Smooth muscle cell (in vitro differentiated cells): ENCODE data around the gene SNX8. TPM values are rescaled to one million over a fixed set of nuclear protein-coding genes. Genes with fewer than 3 reads are reported as not detected.

Experiments
- DNase-seq: peaks from one replicate; lab custom pipeline; 2025; ENCODE audit not compliant: unreplicated experiment; lab: John Stamatoyannopoulos, UW
- H2AFZ ChIP-seq: fragments of 200-600 bp; sonication (generic); 2 replicates; pipeline ENCODE4 v1.6.0; 2016; ENCODE audit warnings: antibody characterized with exemption, low read depth, mild to moderate bottlenecking
- H3F3A ChIP-seq: fragments of 200-600 bp; sonication (generic); 2 replicates; pipeline ENCODE4 v1.6.0; 2017; ENCODE audit warnings: antibody characterized with exemption, low read depth
- H3K27ac ChIP-seq: fragments of 200-600 bp; sonication (generic); 2 replicates; pipeline ENCODE4 v1.5.1; 2016; ENCODE audit warnings: low read depth, mild to moderate bottlenecking
- H3K27me3 ChIP-seq: fragments of 200-600 bp; sonication (generic); 2 replicates; pipeline ENCODE4 v1.6.1; 2016; ENCODE audit warnings: low read depth, mild to moderate bottlenecking
- H3K36me3 ChIP-seq: fragments of 200-600 bp; sonication (generic); 2 replicates; pipeline ENCODE4 v1.5.1; 2016; ENCODE audit warnings: low read depth
- H3K4me1 ChIP-seq: fragments of 200-600 bp; sonication (generic); 2 replicates; pipeline ENCODE4 v1.5.1; 2016; ENCODE audit warnings: low read depth
- H3K4me2 ChIP-seq: fragments of 200-600 bp; sonication (generic); 2 replicates; pipeline ENCODE4 v1.6.0; 2016; ENCODE audit warnings: mild to moderate bottlenecking
- H3K4me3 ChIP-seq: fragments of 200-600 bp; sonication (generic); 2 replicates; pipeline ENCODE4 v1.5.1; 2016; ENCODE audit warnings: mild to moderate bottlenecking
- H3K79me2 ChIP-seq: fragments of 200-600 bp; sonication (generic); 2 replicates; pipeline ENCODE4 v1.6.0; 2016; ENCODE audit warnings: low read depth, mild to moderate bottlenecking
- H3K9ac ChIP-seq: fragments of 200-600 bp; sonication (generic); 2 replicates; pipeline ENCODE4 v1.6.0; 2016; ENCODE audit warnings: low read depth
- H3K9me3 ChIP-seq: fragments of 200-600 bp; sonication (generic); replicated peaks from 2 replicates; pipeline ENCODE4 v1.5.1; 2016; ENCODE audit warnings: low read depth
- H4K20me1 ChIP-seq: fragments of 200-600 bp; sonication (generic); 2 replicates; pipeline ENCODE4 v1.6.0; 2016; ENCODE audit warnings: low read depth
- WGBS: methylation state at CpG from one replicate; pipeline ENCODE4 v1.1.7; 2016; ENCODE audit warnings: low lambda C conversion rate; 5-methylcytosine and 5-hydroxymethylcytosine counted together
- polyA plus RNA-seq: library from polyadenylated mRNA; unstranded; fragments of >200 nt; fragmentation: Nextera tagmentation; extraction: Ambion mirVana; gene quantifications from 2 replicates; pipeline ENCODE4 v1.2.1, GENCODE V29; 2016
- total RNA-seq: library from RNA; depleted of rRNA; stranded (reverse); fragments of >200 nt; gene quantifications from 2 replicates; pipeline ENCODE4 v1.2.3, GENCODE V29; 2014
- TF ChIP-seq, protein P1 (sequence below): fragments of 200-600 bp; sonication (generic); IDR thresholded peaks from 2 replicates; pipeline ENCODE4 v1.5.1; 2017; ENCODE audit warnings: borderline replicate concordance, mild to moderate bottlenecking, antibody characterized with exemption; ENCODE audit not compliant: insufficient read depth, poor library complexity, severe bottlenecking

The SNX8 gene
- total and polyA plus RNA-seq, 2 experiments from 2014 or later = 46.9 to 49.9 TPM

DNA sequence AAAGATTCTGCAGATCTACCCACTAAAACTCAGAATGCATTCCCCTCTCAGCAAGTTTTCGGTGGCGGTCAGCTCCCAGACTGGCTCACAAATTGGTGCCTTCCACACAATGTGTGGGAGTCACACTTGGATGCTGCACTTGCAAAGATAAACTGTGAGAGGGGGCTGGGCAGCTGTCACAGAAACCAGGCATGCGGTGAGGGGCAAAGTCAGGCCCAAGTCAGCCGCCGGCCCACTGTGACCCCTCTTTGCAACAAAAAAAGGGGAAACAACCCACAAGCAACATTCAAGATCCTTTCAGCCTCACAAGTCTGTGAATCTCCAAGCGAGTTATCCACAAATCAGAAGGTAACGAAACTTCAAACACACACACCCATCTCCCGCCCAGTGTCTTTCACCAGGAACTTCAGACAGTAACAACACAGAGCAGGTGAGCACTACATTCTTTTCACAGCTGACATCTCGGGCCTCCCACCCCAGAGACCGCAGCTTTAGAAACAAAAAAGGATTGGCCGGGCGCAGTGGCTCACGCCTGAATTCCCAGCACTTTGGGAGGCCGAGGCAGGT lies 32.0 kb downstream of the SNX8 start:
- H3K4me2 ChIP-seq = no peak overlapping the region
- peaks cover 4% of the 10 kb centered on the region for H3K79me2 ChIP-seq

DNA sequence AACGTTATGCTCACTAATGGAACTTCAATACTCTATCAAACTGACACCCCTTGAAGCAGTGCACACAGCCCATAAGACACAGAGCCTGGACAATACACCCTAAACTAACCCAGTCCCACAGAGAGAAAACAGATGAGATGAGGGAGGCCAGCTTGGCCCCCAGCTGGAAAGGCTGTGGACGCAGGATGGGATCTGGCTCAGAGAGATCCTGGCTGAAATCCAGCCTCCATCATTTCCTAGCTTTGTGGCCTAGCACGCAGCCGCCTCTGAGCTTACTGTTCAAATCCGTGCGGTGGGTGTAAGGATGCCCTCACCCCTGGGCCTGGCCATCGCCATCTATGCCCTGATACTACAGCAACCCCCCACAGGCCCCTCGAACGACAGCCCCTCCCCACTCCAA lies 32.7 kb downstream of the SNX8 start:
- Histone ChIP-seq H3K4me3 (no peak overlapping the region), H3F3A (no peaks in the 10 kb centered on the region), H3K27me3 (no peaks in the 10 kb centered on the region), H3K4me1 (no peaks in the 10 kb centered on the region), H3K9ac (no peak overlapping the region), H4K20me1 (peaks cover 61% of the 10 kb centered on the region), H3K4me2 (no peak overlapping the region), H3K27ac (peak overlapping the region; percentile 15), H3K36me3 (no peaks in the 10 kb centered on the region), H2AFZ (no peak overlapping the region), H3K79me2 (peaks cover 4% of the 10 kb centered on the region), H3K9me3 (no peaks in the 10 kb centered on the region)
- no peak for DNase-seq
- TF ChIP-seq, protein P1, sequence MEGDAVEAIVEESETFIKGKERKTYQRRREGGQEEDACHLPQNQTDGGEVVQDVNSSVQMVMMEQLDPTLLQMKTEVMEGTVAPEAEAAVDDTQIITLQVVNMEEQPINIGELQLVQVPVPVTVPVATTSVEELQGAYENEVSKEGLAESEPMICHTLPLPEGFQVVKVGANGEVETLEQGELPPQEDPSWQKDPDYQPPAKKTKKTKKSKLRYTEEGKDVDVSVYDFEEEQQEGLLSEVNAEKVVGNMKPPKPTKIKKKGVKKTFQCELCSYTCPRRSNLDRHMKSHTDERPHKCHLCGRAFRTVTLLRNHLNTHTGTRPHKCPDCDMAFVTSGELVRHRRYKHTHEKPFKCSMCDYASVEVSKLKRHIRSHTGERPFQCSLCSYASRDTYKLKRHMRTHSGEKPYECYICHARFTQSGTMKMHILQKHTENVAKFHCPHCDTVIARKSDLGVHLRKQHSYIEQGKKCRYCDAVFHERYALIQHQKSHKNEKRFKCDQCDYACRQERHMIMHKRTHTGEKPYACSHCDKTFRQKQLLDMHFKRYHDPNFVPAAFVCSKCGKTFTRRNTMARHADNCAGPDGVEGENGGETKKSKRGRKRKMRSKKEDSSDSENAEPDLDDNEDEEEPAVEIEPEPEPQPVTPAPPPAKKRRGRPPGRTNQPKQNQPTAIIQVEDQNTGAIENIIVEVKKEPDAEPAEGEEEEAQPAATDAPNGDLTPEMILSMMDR = no peak
- 68% methylated on average over 9 of the region's 9 CpGs for WGBS

More for the DNA sequence above, 32.0 kb downstream of the SNX8 start:
- no peak overlapping the region for H3K27ac ChIP-seq
- no peak for DNase-seq
- no peaks in the 10 kb centered on the region for H3K4me1 ChIP-seq
- no peaks in the 10 kb centered on the region for H3F3A ChIP-seq
- no peaks in the 10 kb centered on the region for H3K36me3 ChIP-seq
- H3K27me3 ChIP-seq = no peaks in the 10 kb centered on the region
- 80% methylated on average over 14 of the region's 14 CpGs for WGBS
- no peaks in the 10 kb centered on the region for H3K9me3 ChIP-seq
- no peak overlapping the region for H2AFZ ChIP-seq
- H4K20me1 ChIP-seq = peaks cover 66% of the 10 kb centered on the region
- no peak overlapping the region for H3K4me3 ChIP-seq
- TF ChIP-seq, protein P1 = no peak
- H3K9ac ChIP-seq = no peak overlapping the region

DNA sequence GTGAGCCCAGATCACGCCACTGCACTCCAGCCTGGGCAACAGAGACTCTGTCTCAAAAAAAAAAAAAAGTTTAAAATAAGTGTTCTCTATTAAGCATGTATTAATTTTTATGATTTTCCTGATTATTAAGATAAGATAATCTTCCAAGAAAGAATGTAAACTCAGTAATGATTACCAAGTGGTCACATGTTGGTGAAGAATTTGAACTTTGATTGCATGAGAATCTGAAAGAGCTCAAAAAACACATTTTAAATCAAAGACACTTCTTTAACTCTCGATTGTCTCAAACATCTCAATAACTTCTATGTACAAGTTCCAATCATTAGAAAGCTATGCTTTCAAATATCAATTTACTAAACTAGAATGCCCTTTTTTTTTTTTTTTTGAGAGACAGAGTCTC lies 33.8 kb downstream of the SNX8 start:
- 95% methylated on average over 2 of the region's 2 CpGs for WGBS
- Histone ChIP-seq H3K4me3 (no peak overlapping the region), H3F3A (no peaks in the 10 kb centered on the region), H3K27me3 (no peaks in the 10 kb centered on the region), H2AFZ (no peak overlapping the region), H3K27ac (no peak overlapping the region), H3K9ac (no peak overlapping the region), H4K20me1 (peaks cover 56% of the 10 kb centered on the region), H3K4me2 (no peak overlapping the region), H3K4me1 (no peaks in the 10 kb centered on the region), H3K79me2 (peaks cover 4% of the 10 kb centered on the region), H3K9me3 (no peaks in the 10 kb centered on the region), H3K36me3 (no peaks in the 10 kb centered on the region)
- no peak for DNase-seq
- TF ChIP-seq, protein P1 = no peak

DNA sequence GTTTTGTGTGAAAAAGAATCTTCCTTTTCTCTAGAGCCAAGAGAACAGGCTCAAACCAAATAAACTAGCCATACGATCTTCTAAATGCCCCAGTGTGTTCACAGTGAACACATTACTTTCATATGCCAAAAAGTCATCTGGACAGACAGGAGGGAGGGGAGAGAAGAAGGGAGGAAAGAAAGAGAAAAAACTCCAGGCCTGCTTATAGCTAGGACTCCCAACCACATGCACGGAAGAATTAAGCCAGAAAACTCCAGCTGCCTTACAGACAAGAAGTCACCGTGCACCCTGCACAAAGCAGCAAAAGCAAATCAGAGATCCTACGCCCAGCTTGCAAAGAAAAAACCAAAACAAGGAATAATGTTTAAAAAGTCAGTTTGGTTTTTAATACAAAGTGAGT lies 34.3 kb downstream of the SNX8 start:
- no peak overlapping the region for H3K27ac ChIP-seq
- no peak overlapping the region for H3K4me2 ChIP-seq
- H3K79me2 ChIP-seq = peaks cover 4% of the 10 kb centered on the region
- H3K36me3 ChIP-seq = no peaks in the 10 kb centered on the region
- 76% methylated on average over 4 of the region's 4 CpGs for WGBS
- no peaks in the 10 kb centered on the region for H3F3A ChIP-seq
- no peak overlapping the region for H3K9ac ChIP-seq
- no peaks in the 10 kb centered on the region for H3K27me3 ChIP-seq
- TF ChIP-seq, protein P1 = no peak
- H4K20me1 ChIP-seq = peaks cover 54% of the 10 kb centered on the region
- H2AFZ ChIP-seq = no peak overlapping the region
- no peak for DNase-seq
- H3K4me1 ChIP-seq = no peaks in the 10 kb centered on the region
- H3K9me3 ChIP-seq = no peaks in the 10 kb centered on the region
- no peak overlapping the region for H3K4me3 ChIP-seq
